ENCODE data around the gene MBOAT2. TPM values are rescaled to one million over a fixed set of nuclear protein-coding genes. Genes with fewer than 3 reads are reported as not detected.
"Not testable (repeated sequence)": the region's sequence is repeated elsewhere in the genome, so short reads cannot be mapped to it uniquely, and the experiment has no call there.

MBOAT2 gene
- total RNA-seq, 2 experiments from 2014 or later: 4.6 to 5.1 TPM

- DNase-seq: no peak
- H3K4me1 Mint-ChIP-seq: no peaks in the 10 kb centered on the region
- H3K27ac Mint-ChIP-seq: no peak overlapping the region
- peaks cover 7% of the 10 kb centered on the region for H3K27me3 Mint-ChIP-seq
- POLR2A ChIA-PET: no interaction called here
- H3K9me3 Mint-ChIP-seq: no peaks in the 10 kb centered on the region
- no peaks in the 10 kb centered on the region for H3K36me3 Mint-ChIP-seq (ENCODE audit: low read depth)
- CTCF ChIA-PET: no interaction called here
- H3K4me3 Mint-ChIP-seq: no peak overlapping the region
These were observed 23.4 kb downstream of the MBOAT2 start for GRCh38 chr2:8980096-8980495.

GRCh38 chr2:8977758-8978157, 25.7 kb downstream of the MBOAT2 start:
- H3K9me3 Mint-ChIP-seq: no peaks in the 10 kb centered on the region
- POLR2A ChIA-PET: no interaction called here
- H3K36me3 Mint-ChIP-seq (ENCODE audit: low read depth): no peaks in the 10 kb centered on the region
- H3K4me1 Mint-ChIP-seq: no peaks in the 10 kb centered on the region
- no peak overlapping the region for H3K4me3 Mint-ChIP-seq
- peaks cover 2% of the 10 kb centered on the region for H3K27me3 Mint-ChIP-seq
- CTCF ChIA-PET: no interaction called here
- no peak overlapping the region for H3K27ac Mint-ChIP-seq
- DNase-seq: no peak

DNA sequence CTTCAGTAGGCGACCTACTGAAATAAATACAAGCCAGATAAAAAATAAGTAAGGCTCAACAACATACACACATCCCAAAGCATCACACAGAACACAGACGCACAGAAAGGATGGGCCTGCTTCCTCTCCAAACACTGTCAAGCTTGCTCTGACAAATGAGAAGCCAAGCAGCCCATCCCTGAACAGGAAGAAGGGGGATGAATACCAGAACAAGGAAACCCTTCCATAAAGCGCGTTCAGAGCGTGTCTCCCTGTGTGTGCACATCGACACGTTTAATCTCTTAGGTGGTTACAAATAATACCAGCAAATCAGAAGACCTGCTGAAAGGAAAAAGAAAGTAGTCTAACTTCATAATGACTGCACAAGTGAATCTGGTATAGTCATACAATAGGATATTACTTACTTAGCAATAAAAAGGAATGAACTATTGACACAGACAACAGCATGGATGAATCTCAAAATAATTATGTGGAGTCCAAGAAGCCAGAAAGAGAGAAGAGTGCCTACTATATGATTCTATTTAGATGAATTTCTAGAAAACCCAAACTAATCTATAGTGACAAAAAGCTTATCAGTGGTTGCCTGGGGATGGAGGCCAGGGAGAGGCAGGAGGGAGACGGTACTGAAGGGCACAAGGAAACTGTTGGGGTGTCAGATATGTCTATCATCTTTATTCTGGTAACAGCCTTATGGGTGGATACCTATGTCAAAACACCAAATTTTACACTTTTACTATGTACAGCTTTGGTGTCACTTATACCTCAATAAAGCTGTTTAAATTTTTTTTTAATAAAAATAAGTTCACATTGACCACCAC, 26.8 kb downstream of the MBOAT2 start:
- no peaks in the 10 kb centered on the region for H3K36me3 Mint-ChIP-seq (ENCODE audit: low read depth)
- no peak overlapping the region for H3K27ac Mint-ChIP-seq
- POLR2A ChIA-PET: no interaction called here
- H3K4me3 Mint-ChIP-seq: no peak overlapping the region
- no peaks in the 10 kb centered on the region for H3K4me1 Mint-ChIP-seq
- DNase-seq: no peak
- CTCF ChIA-PET: no interaction called here
- no peaks in the 10 kb centered on the region for H3K9me3 Mint-ChIP-seq
- H3K27me3 Mint-ChIP-seq: peaks cover 2% of the 10 kb centered on the region

- no peak for DNase-seq
- CTCF ChIA-PET: no interaction called here
- Mint-ChIP-seq H3K36me3 (ENCODE audit: low read depth) (no peaks in the 10 kb centered on the region), H3K4me1 (no peaks in the 10 kb centered on the region), H3K27me3 (peaks cover 10% of the 10 kb centered on the region), H3K27ac (no peak overlapping the region), H3K4me3 (no peak overlapping the region), H3K9me3 (no peaks in the 10 kb centered on the region)
- POLR2A ChIA-PET: no interaction called here
These were observed 29.5 kb downstream of the MBOAT2 start for GRCh38 chr2:8974016-8974415.

DNA sequence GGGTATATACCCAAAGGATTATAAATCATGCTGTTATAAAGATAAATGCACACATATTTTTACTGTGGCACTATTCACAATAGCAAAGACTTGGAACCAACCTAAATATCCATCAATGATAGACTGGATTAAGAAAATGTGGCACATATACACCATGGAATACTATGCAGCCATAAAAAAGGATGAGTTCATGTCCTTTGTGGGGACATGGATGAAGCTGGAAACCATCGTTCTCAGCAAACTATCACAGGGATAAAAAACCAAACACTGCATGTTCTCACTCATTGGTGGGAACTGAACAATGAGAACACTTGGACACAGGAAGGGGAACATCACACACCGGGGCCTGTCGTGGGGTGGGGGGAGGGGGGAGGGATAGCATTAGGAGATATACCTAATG, 30.5 kb downstream of the MBOAT2 start:
- POLR2A ChIA-PET; CTCF ChIA-PET; H3K4me1 Mint-ChIP-seq; H3K4me3 Mint-ChIP-seq; H3K36me3 Mint-ChIP-seq (ENCODE audit: low read depth); H3K27ac Mint-ChIP-seq; H3K9me3 Mint-ChIP-seq; DNase-seq: not testable (repeated sequence)
- H3K27me3 Mint-ChIP-seq: peaks cover 13% of the 10 kb centered on the region

GRCh38 chr2:8972535-8972934, 30.9 kb downstream of the MBOAT2 start:
- CTCF ChIA-PET; H3K4me3 Mint-ChIP-seq; H3K9me3 Mint-ChIP-seq; H3K27ac Mint-ChIP-seq; H3K4me1 Mint-ChIP-seq; DNase-seq; H3K36me3 Mint-ChIP-seq (ENCODE audit: low read depth); POLR2A ChIA-PET: not testable (repeated sequence)
- peaks cover 13% of the 10 kb centered on the region for H3K27me3 Mint-ChIP-seq

DNA sequence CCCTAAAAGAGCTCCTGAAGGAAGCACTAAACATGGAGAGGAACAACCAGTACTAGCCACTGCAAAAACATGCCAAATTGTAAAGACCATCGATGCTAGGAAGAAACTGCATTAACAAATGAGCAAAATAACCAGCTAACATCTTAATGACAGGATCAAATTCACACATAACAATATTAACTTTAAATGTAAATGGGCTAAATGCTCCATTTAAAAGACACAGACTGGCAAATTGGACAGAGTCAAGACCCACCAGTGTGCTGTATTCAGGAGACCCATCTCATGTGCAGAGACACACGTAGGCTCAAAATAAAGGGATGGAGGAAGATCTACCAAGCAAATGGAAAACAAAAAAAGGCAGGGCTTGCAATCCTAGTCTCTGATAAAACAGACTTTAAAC, 34.1 kb downstream of the MBOAT2 start:
- H3K4me3 Mint-ChIP-seq; POLR2A ChIA-PET; H3K9me3 Mint-ChIP-seq; H3K36me3 Mint-ChIP-seq (ENCODE audit: low read depth); H3K27ac Mint-ChIP-seq; CTCF ChIA-PET; H3K4me1 Mint-ChIP-seq; DNase-seq: not testable (repeated sequence)
- peaks cover 15% of the 10 kb centered on the region for H3K27me3 Mint-ChIP-seq

DNA sequence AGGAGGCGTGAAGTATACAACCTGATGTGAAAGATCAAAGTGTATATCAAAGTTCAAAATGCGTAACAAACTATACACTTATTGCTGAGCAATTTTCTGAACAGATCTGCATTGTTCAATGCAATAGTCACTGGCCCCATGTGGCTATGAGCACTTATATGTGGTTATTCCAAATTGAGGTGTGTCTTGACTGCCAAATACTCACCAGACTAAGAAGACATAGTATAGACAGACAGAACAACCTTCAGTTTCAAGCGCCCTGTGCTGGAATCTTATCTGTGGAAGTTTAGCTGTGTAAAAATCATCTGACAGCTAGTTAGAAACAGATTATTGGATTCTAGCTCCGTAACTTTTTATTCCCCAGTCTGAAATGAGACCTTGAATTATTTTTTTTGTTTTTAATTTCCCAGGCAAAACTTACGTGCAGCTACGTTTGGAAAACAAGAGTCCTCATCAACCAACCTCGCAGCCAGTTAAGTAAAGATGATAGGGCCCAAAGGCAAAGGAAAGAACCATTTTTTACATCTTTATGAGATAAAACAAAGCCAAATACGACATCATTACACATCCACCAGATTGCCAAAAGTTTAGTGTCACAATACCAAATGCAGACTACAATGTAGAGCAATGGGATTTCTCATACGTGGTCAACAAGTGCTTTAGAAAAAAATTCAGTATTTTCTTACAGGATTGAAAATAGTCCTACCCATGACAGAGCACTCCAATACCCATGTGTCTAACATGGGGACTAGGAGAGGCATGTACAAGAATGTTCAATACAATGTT, 37.2 kb downstream of the MBOAT2 start:
- ChIA-PET CTCF (no interaction called here), POLR2A (no interaction called here)
- H3K36me3 Mint-ChIP-seq (ENCODE audit: low read depth): no peaks in the 10 kb centered on the region
- H3K9me3 Mint-ChIP-seq: no peaks in the 10 kb centered on the region
- peaks cover 15% of the 10 kb centered on the region for H3K27me3 Mint-ChIP-seq
- H3K4me1 Mint-ChIP-seq: no peaks in the 10 kb centered on the region
- H3K4me3 Mint-ChIP-seq: no peak overlapping the region
- DNase-seq: no peak
- H3K27ac Mint-ChIP-seq: no peak overlapping the region

DNA sequence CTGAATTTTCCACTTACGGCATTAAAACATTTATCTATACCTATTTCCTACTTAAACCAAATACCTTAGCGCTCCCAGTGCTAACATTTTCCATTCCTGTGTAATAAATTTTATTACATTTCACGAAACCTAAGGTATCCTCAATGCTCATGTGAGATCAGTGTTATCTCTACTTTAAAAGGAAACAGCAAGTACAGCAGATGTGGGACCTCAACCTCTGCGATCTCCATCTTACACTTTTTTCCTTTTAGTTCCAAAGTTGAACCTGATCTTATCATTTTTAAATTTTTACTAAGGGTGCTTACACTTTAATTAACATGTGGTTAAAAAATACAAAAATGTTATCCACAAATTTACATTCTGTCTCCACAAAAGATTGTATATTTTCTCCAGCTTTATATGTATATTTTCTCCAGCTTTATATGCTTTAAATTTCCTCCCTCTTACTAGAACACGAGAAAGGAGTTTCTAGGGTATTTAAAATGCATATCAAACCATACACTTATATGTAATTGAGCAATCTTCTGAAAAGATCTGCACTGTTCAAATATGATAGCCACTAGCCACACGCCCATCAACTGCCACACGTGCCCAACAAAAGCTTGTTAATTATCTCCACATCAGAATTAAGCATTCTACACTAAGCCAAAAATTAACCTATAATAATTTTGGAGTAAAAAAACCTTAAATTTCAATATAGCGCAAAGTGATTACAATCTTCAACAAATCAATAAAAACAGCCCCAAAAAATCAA, 38.1 kb downstream of the MBOAT2 start:
- peaks cover 14% of the 10 kb centered on the region for H3K27me3 Mint-ChIP-seq
- no peak for DNase-seq
- no peaks in the 10 kb centered on the region for H3K9me3 Mint-ChIP-seq
- no peak overlapping the region for H3K4me3 Mint-ChIP-seq
- POLR2A ChIA-PET: no interaction called here
- CTCF ChIA-PET: no interaction called here
- H3K4me1 Mint-ChIP-seq: no peaks in the 10 kb centered on the region
- H3K27ac Mint-ChIP-seq: no peak overlapping the region
- H3K36me3 Mint-ChIP-seq (ENCODE audit: low read depth): no peaks in the 10 kb centered on the region

GRCh38 chr2:8962890-8963289, 40.6 kb downstream of the MBOAT2 start:
- Mint-ChIP-seq H3K27ac (no peak overlapping the region), H3K36me3 (ENCODE audit: low read depth) (no peaks in the 10 kb centered on the region), H3K27me3 (peaks cover 2% of the 10 kb centered on the region), H3K4me1 (no peaks in the 10 kb centered on the region), H3K4me3 (no peak overlapping the region), H3K9me3 (no peaks in the 10 kb centered on the region)
- ChIA-PET POLR2A (no interaction called here), CTCF (interaction anchor here (0.7 kb wide), 1 partner anchor 23 kb away, joined by 4 read pairs; no protein-coding TSS in a partner anchor)
- DNase-seq: no peak

DNA sequence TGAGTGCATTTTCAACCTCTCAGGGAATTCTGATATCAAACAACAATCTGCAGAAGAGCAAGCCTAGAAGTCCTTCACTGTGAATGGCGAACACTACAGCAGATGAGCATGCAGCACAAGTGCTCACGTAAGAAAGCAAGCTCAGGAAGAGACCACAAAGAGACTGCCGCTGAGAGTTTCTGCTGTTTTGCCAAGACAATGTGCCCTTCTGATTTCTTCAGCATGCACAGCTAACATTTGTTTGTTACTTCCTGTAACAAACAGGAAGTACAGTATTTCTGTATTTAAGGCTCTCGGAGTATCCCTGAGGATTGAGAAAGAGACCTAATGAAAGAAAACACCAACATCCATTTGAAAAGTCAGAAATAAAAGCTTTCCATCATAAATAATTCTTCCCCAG, 45.9 kb downstream of the MBOAT2 start:
- H3K27me3 Mint-ChIP-seq: peaks cover 2% of the 10 kb centered on the region
- no peak for DNase-seq
- POLR2A ChIA-PET: no interaction called here
- H3K27ac Mint-ChIP-seq: no peak overlapping the region
- CTCF ChIA-PET: no interaction called here
- H3K9me3 Mint-ChIP-seq: peaks cover 13% of the 10 kb centered on the region
- H3K36me3 Mint-ChIP-seq (ENCODE audit: low read depth): peaks cover 4% of the 10 kb centered on the region
- no peaks in the 10 kb centered on the region for H3K4me1 Mint-ChIP-seq
- H3K4me3 Mint-ChIP-seq: no peak overlapping the region

DNA sequence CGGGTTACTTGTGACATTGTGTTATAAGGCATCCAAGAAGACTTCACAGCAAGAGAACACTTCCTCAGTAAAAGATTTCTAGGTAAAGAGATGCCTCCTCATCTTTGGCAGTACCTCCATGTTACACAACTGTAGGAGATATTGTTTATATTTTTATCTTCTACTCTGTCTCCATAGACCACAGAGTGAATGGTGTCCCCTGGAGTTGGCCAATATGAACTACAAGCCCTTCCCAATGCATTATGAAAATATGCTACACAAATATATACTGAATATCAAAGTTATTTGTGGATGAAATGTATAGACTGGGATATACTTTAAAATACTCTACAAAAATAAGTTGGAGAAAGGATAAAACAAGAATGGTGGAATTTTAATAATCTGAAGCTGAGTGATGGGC, 46.7 kb downstream of the MBOAT2 start:
- no peak for DNase-seq
- no peak overlapping the region for H3K4me3 Mint-ChIP-seq
- peaks cover 4% of the 10 kb centered on the region for H3K36me3 Mint-ChIP-seq (ENCODE audit: low read depth)
- CTCF ChIA-PET: no interaction called here
- H3K27ac Mint-ChIP-seq: no peak overlapping the region
- peaks cover 2% of the 10 kb centered on the region for H3K27me3 Mint-ChIP-seq
- H3K9me3 Mint-ChIP-seq: peaks cover 16% of the 10 kb centered on the region
- POLR2A ChIA-PET: no interaction called here
- no peaks in the 10 kb centered on the region for H3K4me1 Mint-ChIP-seq

- Mint-ChIP-seq H3K9me3 (peaks cover 16% of the 10 kb centered on the region), H3K36me3 (ENCODE audit: low read depth) (peaks cover 4% of the 10 kb centered on the region), H3K27me3 (peaks cover 2% of the 10 kb centered on the region), H3K27ac (no peak overlapping the region), H3K4me3 (no peak overlapping the region), H3K4me1 (no peaks in the 10 kb centered on the region)
- ChIA-PET CTCF (no interaction called here), POLR2A (no interaction called here)
- no peak for DNase-seq
These were observed 48.5 kb downstream of the MBOAT2 start for GRCh38 chr2:8954990-8955389.
